ENCODE results near the gene SMIM8. TPM values are rescaled to one million over a fixed set of nuclear protein-coding genes. Genes with fewer than 3 reads are reported as not detected.

Gene SMIM8, protein sequence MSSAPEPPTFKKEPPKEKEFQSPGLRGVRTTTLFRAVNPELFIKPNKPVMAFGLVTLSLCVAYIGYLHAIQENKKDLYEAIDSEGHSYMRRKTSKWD
- total RNA-seq, result 11.1 TPM
- long read RNA-seq, transcript SMIM8-201 (3 exons, 2,405 nt), result major isoform, 15 of 24 reads
- long read RNA-seq, partial matches to known transcripts, result 0 of 24 reads
- long read RNA-seq, other reads (novel, unspliced or antisense), result 8 of 24 reads

GRCh38 chr6:87322304-87323212 lies at the start of gene SMIM8:
Gene SMIM8 (plus strand): TSS chr6:87322588. CDS start chr6:87337032, 14,444 bp downstream.
- DNase-seq (peak; percentile 92), ATAC-seq (peak; percentile 100)
- TF ChIP-seq CTCF (IDR thresholded peaks at IDR 0.05), result peak; percentile 99
- no peaks in the 10 kb centered on the region for H3K36me3 ChIP-seq
- intact Hi-C loops (cut with DNase I), result no loop called here
- peak within 1 kb of the TSS; percentile 77 for H3K27ac ChIP-seq
- H3K27me3 ChIP-seq (ENCODE audit: low read depth), result no peaks in the 10 kb centered on the region
- no peaks in the 10 kb centered on the region for H3K9me3 ChIP-seq
- H3K4me1 ChIP-seq, result peaks cover 4% of the 10 kb centered on the region
- H3K4me3 ChIP-seq, result peak within 1 kb of the TSS; percentile 92

DNA sequence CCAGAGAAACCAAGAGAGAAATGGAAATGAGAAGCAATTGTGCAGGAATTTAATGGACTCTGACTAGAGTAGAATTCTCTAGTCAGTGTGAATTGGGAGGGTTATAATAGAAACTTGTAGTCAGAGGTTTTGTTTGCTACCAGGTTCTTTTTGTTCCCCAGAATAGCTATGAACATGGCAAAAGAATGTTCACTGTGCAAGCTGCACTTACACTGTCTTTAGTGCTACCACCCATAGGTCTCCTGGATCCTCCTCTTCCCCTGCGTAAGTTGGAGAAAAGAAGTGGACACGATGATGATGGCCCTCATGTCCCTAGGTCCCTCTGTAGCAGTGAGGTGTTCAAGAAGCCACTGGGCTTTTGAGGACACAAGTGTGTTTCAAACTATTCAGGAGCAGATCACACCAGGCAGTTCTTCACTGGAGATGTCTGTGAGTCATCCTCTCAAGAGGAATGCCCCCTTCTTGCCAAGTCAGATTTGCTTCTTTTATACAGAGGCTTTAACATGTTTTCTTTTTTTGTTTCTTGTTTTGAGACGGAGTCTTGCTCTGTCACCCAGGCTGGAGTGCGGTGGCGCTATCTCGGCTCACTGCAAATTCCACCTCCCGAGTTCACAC lies 47.6 kb upstream of the SMIM8 start:
- TF ChIP-seq CTCF (IDR thresholded peaks at IDR 0.05), result no peak
- peak in 1 of 2 donors; percentile 28 for ATAC-seq

GRCh38 chr6:87276624-87277023 lies 45.8 kb upstream of the SMIM8 start:
- Histone ChIP-seq H3K4me1 (no peaks in the 10 kb centered on the region), H3K27ac (no peak overlapping the region), H3K4me3 (no peak overlapping the region), H3K36me3 (no peaks in the 10 kb centered on the region), H3K27me3 (ENCODE audit: low read depth) (no peaks in the 10 kb centered on the region), H3K9me3 (no peaks in the 10 kb centered on the region)
- ATAC-seq (no peak), DNase-seq (no peak)
- intact Hi-C loops (cut with DNase I), result no loop called here
- TF ChIP-seq CTCF (IDR thresholded peaks at IDR 0.05), result no peak

More for the DNA sequence above, 47.6 kb upstream of the SMIM8 start:
- Histone ChIP-seq H3K4me3 (no peak overlapping the region), H3K36me3 (no peaks in the 10 kb centered on the region), H3K27ac (no peak overlapping the region), H3K27me3 (ENCODE audit: low read depth) (no peaks in the 10 kb centered on the region), H3K9me3 (no peaks in the 10 kb centered on the region), H3K4me1 (no peaks in the 10 kb centered on the region)
- no peak for DNase-seq
- intact Hi-C loops (cut with DNase I), result no loop called here

DNA sequence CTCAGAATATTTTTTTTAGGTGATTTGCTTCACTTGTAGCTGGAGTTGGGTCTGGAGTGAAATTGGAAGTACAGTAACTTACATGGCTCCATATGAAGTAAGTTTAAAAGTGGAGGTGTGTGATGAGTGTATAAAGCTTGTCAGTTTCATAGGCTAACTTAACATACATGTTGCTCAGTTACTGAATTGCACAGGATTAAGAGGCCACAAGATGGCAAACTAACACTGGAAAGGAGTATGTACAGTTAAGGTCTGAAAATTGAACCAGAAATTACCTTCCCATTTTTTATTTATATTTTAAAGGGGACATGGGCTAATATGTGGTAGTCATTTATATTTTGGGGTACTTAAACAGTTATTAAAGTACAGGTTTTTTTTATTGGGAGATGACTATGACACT lies 45.3 kb upstream of the SMIM8 start:
- Histone ChIP-seq H3K9me3 (no peaks in the 10 kb centered on the region), H3K27ac (no peak overlapping the region), H3K36me3 (no peaks in the 10 kb centered on the region), H3K27me3 (ENCODE audit: low read depth) (no peaks in the 10 kb centered on the region), H3K4me1 (no peaks in the 10 kb centered on the region), H3K4me3 (no peak overlapping the region)
- ATAC-seq (no peak), DNase-seq (no peak)
- no peak for TF ChIP-seq CTCF (IDR thresholded peaks at IDR 0.05)
- intact Hi-C loops (cut with DNase I), result no loop called here

DNA sequence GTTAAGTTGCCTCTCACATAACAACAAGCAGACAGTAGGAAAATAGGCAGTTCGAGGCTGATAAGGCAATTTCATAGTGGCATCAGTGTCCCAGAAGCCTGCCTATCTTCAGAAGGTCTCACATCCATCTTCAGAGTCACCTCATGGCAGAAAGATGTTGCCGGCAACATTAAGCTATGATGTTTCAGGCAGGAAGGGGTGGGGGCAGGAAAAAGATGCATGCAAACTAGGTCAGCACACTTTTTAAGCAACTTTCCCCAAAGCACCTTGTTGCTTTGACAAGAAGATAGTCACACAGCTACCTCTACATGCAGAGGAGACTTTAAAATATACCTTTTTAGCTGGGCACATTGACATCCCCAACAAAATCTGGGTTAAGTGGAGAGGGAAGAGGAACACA lies 43.2 kb upstream of the SMIM8 start:
- Histone ChIP-seq H3K9me3 (no peaks in the 10 kb centered on the region), H3K4me3 (no peak overlapping the region), H3K27me3 (ENCODE audit: low read depth) (no peaks in the 10 kb centered on the region), H3K27ac (no peak overlapping the region), H3K36me3 (no peaks in the 10 kb centered on the region), H3K4me1 (no peaks in the 10 kb centered on the region)
- no peak for TF ChIP-seq CTCF (IDR thresholded peaks at IDR 0.05)
- intact Hi-C loops (cut with DNase I), result no loop called here
- no peak for DNase-seq
- no peak for ATAC-seq
